GM13977 (cell line): ENCODE data around the gene MARCHF2.
A peak's percentile ranks its signal among the peaks of the same experiment; 100 is the strongest.

Experiments
- DNase-seq: peaks from one replicate; pipeline ENCODE4 v3.0.0; 2012; ENCODE audit warnings: low spot score
- CTCF ChIP-seq: IDR thresholded peaks from 2 replicates; pipeline ENCODE4 v1.5.1; 2012; ENCODE audit warnings: mild to moderate bottlenecking, control low read depth; ENCODE audit not compliant: insufficient read depth; ENCODE audit errors: extremely low read depth, missing control alignments
- in situ Hi-C: fragments of 300-500 bp; cut with MboI; formaldehyde crosslinking; loops from one replicate; pipeline ENCODE4 v1.12.0; 2022; ENCODE audit warnings: low sequenced_read_pairs, low pct_unique_long_range_greater_than_20kb, mixed read lengths, inconsistent platforms; ENCODE audit not compliant: unreplicated experiment

The MARCHF2 gene

GRCh38 chr19:8397271-8397670 is 15.8 kb upstream of the MARCHF2 start:
- in situ Hi-C loops, result no loop called here
- DNase-seq, result no peak
- no peak for TF ChIP-seq CTCF

DNA sequence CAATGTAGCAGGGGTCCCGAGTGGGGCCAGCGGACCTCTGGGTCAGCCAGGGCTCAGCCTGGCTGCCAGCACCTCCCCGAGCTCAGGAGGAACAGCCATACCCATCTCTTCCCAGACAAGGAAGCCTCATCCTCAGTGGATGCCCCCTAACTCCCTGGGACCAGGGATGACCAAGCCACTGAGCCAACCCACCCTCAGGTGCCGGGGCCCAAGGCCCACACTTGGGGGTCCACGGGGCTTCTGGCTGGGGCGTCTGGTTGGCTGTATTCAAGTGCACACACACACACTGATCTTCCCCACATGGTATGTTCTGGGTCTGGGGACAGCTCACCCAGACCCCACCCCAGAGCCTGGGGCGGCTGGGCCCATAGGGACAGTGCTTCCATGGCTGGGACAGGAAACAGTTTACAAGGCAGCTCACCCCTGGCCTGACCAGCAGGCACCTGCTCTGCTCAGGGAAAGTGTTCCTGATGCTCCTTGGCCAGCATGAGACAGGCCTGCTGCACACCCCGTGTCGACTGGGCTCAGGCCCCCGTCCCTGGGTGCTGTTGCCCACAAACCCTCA is 15.3 kb upstream of the MARCHF2 start:
- TF ChIP-seq CTCF, result no peak
- in situ Hi-C loops, result no loop called here
- DNase-seq, result no peak

GRCh38 chr19:8398311-8398771 is 14.8 kb upstream of the MARCHF2 start:
- in situ Hi-C loops, result no loop called here
- no peak for TF ChIP-seq CTCF
- DNase-seq, result peak; percentile 7

GRCh38 chr19:8399681-8400188 is 13.4 kb upstream of the MARCHF2 start:
- DNase-seq, result no peak
- no peak for TF ChIP-seq CTCF
- in situ Hi-C loops, result no loop called here

GRCh38 chr19:8401981-8402411 is 11.1 kb upstream of the MARCHF2 start:
- no peak for DNase-seq
- in situ Hi-C loops, result no loop called here
- no peak for TF ChIP-seq CTCF

DNA sequence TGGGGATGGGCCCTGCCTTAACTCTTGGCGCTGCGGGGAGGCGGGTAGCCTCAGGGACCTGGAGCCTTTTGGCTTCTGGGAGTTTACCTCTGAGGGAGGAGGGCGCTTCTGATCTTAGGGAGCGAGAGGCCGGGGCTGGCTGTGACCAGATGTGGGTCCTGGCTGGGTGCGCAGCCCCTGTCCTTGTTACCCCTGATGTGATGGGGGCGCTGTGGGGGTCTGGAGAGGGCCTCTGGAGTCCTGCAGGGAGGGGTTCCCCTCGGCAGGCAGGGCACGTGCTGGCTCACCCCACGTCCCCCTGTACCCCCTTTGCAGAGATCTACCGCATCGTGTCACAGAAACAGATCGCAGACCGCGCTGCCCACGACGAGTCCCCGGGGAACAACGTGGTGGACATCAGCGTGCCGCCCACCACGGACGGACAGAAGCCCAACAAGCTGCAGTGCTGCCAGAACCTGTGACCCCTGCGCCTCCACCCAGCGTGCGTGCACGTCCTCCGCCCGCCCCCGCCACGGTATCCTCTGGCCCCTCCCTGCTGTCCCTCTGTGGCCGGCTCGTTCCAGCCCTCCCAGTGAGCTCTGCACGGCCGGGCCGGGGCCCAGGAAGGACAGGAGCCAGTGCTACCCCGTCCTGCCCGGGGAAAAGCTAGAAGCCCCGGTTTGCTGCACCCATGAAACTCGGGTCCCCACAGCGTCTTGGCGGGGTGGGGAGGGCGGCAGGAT is 9.8 kb upstream of the MARCHF2 start:
- in situ Hi-C loops, result no loop called here
- no peak for DNase-seq
- no peak for TF ChIP-seq CTCF
